GM23248 (cell line): ENCODE measurements around the gene CUX1. TPM values are rescaled to one million over a fixed set of nuclear protein-coding genes. Genes with fewer than 3 reads are reported as not detected.
A peak's percentile ranks its signal among the peaks of the same experiment; 100 is the strongest.

Source experiments
- DNase-seq: peaks from one replicate; pipeline ENCODE4 v3.0.0-alpha.2; 2015
- H2AFZ ChIP-seq: fragments of 200-600 bp; sonication (generic); 2 replicates; pipeline ENCODE4 v1.6.1; 2016; ENCODE audit warnings: antibody characterized with exemption
- H3F3A ChIP-seq: fragments of 200-600 bp; sonication (generic); 2 replicates; pipeline ENCODE4 v1.6.1; 2016; ENCODE audit warnings: mild to moderate bottlenecking, antibody characterized with exemption, mixed run types; ENCODE audit not compliant: insufficient read depth
- H3K27ac ChIP-seq: fragments of 200-600 bp; sonication (generic); 2 replicates; pipeline ENCODE4 v1.5.1; 2016; ENCODE audit warnings: mild to moderate bottlenecking
- H3K27me3 ChIP-seq: fragments of 200-600 bp; sonication (generic); replicated peaks from 2 replicates; pipeline ENCODE4 v1.6.1; 2016; ENCODE audit warnings: mild to moderate bottlenecking; ENCODE audit not compliant: insufficient read depth
- H3K36me3 ChIP-seq: fragments of 200-600 bp; sonication (generic); 2 replicates; pipeline ENCODE4 v1.6.1; 2016; ENCODE audit warnings: low read depth, mild to moderate bottlenecking
- H3K4me1 ChIP-seq: fragments of 200-600 bp; sonication (generic); 2 replicates; pipeline ENCODE4 v1.6.1; 2016; ENCODE audit warnings: mild to moderate bottlenecking; ENCODE audit not compliant: insufficient read depth
- H3K4me2 ChIP-seq: fragments of 200-600 bp; sonication (generic); one replicate; pipeline ENCODE4 v1.6.1; 2016; ENCODE audit warnings: mild to moderate bottlenecking; ENCODE audit not compliant: unreplicated experiment
- H3K4me3 ChIP-seq: fragments of 200-600 bp; sonication (generic); 2 replicates; pipeline ENCODE4 v1.5.1; 2016; ENCODE audit warnings: mild to moderate bottlenecking
- H3K79me2 ChIP-seq: fragments of 200-600 bp; sonication (generic); 2 replicates; pipeline ENCODE4 v1.6.1; 2016; ENCODE audit warnings: mild to moderate bottlenecking; ENCODE audit not compliant: insufficient read depth
- H3K9ac ChIP-seq: fragments of 200-600 bp; sonication (generic); 2 replicates; pipeline ENCODE4 v1.6.1; 2016; ENCODE audit warnings: mild to moderate bottlenecking
- H3K9me2 ChIP-seq: fragments of 200-600 bp; sonication (generic); 2 replicates; pipeline ENCODE4 v1.6.1; 2016; ENCODE audit warnings: mixed run types, mild to moderate bottlenecking, moderate library complexity; ENCODE audit not compliant: insufficient read depth
- H3K9me3 ChIP-seq: fragments of 200-600 bp; sonication (generic); one replicate; pipeline ENCODE4 v1.6.1; 2017; ENCODE audit warnings: low read depth
- H4K20me1 ChIP-seq: fragments of 200-600 bp; sonication (generic); 2 replicates; pipeline ENCODE4 v1.6.0; 2016; ENCODE audit not compliant: insufficient read depth
- EZH2 ChIP-seq: fragments of 200-600 bp; sonication (generic); IDR thresholded peaks from 2 replicates; pipeline ENCODE4 v1.6.1; 2018; ENCODE audit warnings: antibody characterized with exemption, mild to moderate bottlenecking; ENCODE audit not compliant: insufficient read depth, poor library complexity, severe bottlenecking
- EZH2phosphoT487 ChIP-seq: fragments of 200-600 bp; sonication (generic); IDR thresholded peaks from 2 replicates; pipeline ENCODE4 v1.6.1; 2018; ENCODE audit warnings: antibody characterized with exemption, moderate library complexity, mild to moderate bottlenecking, low read depth; ENCODE audit not compliant: insufficient read depth
- WGBS, 2 experiments: methylation state at CpG; one replicate each; pipeline ENCODE4 v1.1.6; 2015 to 2017; ENCODE audit warnings: low lambda C conversion rate in 2 of 2, low coverage in 1 of 2; ENCODE audit errors: missing lambda C conversion rate in 2 of 2; 5-methylcytosine and 5-hydroxymethylcytosine counted together
- in situ Hi-C: fragments of 300-500 bp; cut with MboI; formaldehyde crosslinking; loops from 2 replicates; pipeline ENCODE4 v1.15.0; 2020
- polyA plus RNA-seq: library from polyadenylated mRNA; unstranded; fragments of >200 nt; fragmentation: Nextera tagmentation; extraction: Ambion mirVana; gene quantifications from 2 replicates; pipeline ENCODE4 v1.2.1, GENCODE V29; 2016
- total RNA-seq: library from RNA; depleted of rRNA; stranded (reverse); fragments of >200 nt; shearing (Covaris generic); gene quantifications from 2 replicates; pipeline ENCODE4 v1.2.3, GENCODE V29; 2014

Gene CUX1
- total and polyA plus RNA-seq, 2 experiments from 2014 or later = 30.2 to 34.9 TPM

DNA sequence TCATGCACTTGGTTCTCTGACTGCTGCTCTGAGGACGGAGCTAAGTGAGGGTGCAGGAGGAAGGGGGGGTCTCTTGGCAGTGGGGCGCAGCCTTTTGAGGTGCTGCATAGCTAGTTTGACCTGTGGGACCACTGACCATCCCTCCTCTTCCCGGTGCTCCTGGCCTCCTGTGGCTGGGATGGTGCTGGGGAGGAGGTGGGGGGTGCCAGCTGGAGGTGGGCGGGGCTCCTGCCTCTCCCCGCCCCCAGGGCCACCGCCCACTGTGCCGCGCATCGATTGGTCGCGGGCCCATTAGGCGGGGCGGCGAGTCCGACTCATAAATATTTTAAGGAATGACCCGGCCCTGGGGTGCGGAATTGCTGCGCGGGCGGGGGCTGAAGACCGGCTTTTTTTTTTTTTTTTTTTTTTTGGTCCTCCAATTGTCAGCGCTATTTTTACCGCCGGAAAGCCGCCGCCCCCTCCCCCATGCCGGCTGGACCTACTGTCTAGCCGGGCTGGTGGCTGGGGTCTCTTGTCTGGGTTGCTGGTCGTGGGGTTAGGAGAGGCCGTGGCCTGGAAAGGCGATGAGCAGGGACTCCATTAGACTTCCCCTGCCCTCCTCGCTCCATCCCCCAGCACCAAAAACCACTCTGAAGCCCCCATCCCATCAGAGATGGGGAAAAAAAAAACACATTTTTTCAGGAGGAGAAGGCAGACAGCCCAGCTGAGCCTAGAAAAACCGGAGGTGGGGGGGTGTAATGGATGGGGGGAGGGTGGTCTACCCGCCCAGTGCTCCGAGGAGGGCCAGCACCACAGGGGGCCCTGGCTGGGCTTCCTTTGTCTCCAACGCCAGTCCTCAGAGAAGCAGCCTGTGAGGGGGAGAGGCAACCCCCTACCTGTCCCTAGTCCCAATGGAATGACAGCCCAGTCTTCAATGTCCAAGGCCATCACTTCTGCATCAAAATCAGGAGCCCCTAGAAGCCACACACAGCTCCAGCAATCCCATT is 475.7 kb downstream of the CUX1 start:
- no peak overlapping the region for H3K9ac ChIP-seq
- no peak overlapping the region for H3K27ac ChIP-seq
- no peaks in the 10 kb centered on the region for H3K79me2 ChIP-seq
- H3K36me3 ChIP-seq = no peaks in the 10 kb centered on the region
- H3K4me3 ChIP-seq = no peak overlapping the region
- 14 to 18% methylated on average over 26 to 32 of the region's 36 CpGs for WGBS, 2 experiments
- no peaks in the 10 kb centered on the region for H3K4me1 ChIP-seq
- no peaks in the 10 kb centered on the region for H3K9me3 ChIP-seq
- TF ChIP-seq EZH2 (no peak), EZH2phosphoT487 (no peak)
- in situ Hi-C loops = no loop called here
- 0 out of 2 replicates have a peak, but pooled peaks cover 9% of the 10 kb centered on the region for H3K27me3 ChIP-seq
- H2AFZ ChIP-seq = no peak overlapping the region
- no peaks in the 10 kb centered on the region for H3F3A ChIP-seq
- H4K20me1 ChIP-seq = no peaks in the 10 kb centered on the region
- DNase-seq = peak; percentile 19
- no peaks in the 10 kb centered on the region for H3K9me2 ChIP-seq
- no peak overlapping the region for H3K4me2 ChIP-seq

DNA sequence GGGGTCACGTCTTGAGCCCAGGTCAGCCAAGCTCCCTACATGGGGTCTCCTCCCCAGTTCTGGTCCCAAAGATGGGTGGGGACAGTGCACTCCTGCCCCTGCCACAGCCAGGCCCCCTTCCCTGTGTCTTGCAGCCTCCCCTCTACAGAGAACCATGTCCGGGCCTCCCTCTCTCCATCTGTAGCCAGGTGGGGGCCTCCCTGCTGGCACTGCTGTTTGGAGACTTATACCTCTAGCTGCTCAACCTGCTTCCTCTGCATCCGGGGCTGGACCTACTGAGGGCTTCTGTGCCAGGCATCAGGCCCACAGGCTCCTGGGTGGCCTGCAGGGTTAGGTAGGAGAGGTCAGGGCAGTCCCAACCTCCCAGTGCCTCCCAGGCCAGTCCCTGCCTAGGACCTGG is 477.2 kb downstream of the CUX1 start:
- 77 to 82% methylated on average over 3 of the region's 3 CpGs for WGBS, 2 experiments
- no peak for DNase-seq
- Histone ChIP-seq H3K4me3 (no peak overlapping the region), H2AFZ (no peak overlapping the region), H3K9me2 (no peaks in the 10 kb centered on the region), H4K20me1 (no peaks in the 10 kb centered on the region), H3K4me1 (no peaks in the 10 kb centered on the region), H3F3A (no peaks in the 10 kb centered on the region), H3K79me2 (no peaks in the 10 kb centered on the region), H3K36me3 (no peaks in the 10 kb centered on the region), H3K9me3 (no peaks in the 10 kb centered on the region), H3K27me3 (0 out of 2 replicates have a peak, but pooled peaks cover 9% of the 10 kb centered on the region), H3K27ac (no peak overlapping the region), H3K4me2 (no peak overlapping the region), H3K9ac (no peak overlapping the region)
- in situ Hi-C loops = no loop called here
- TF ChIP-seq EZH2phosphoT487 (no peak), EZH2 (no peak)

DNA sequence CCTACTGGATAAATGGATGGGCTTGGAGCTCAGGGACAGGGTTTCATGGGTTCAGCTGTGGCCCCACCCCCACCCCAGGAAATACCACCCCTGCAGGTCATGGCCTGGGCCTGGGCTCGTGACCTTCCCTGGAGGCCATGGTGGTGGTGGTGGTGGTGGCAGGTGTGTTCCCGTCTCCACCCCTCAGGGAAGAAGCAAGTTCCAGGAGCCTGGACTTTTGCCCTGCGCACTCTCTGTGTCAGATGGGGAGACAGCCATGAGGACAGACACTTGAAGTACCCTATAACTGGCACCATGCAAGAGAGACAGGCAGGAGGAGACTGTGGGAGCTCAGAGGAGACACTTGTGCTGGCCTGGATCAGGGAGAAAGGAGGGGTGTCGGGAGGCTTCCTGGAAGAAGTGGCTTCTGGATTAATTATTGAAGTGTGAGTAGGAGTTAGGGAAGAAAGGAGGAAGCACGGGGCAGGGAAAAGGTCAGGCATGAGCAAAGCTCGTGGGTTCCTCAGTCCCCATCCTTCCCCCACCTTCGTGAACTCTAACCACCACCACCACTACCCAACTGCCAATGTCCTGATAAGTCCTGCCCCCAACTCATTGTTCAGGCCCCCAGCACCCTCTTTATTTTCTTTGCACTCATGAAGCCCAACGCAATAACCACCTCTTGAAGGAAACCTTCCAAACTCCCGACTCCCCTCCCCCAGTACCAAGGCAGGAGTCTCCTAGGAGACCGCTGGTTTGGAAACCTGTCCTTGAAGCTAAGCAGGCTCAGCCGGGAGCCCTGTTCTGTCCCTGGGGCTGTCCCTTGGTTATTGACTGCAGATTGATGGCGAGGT is 478.1 kb downstream of the CUX1 start:
- 76 to 81% methylated on average over 9 to 12 of the region's 12 CpGs for WGBS, 2 experiments
- no peak overlapping the region for H3K4me2 ChIP-seq
- no peak overlapping the region for H3K9ac ChIP-seq
- no peaks in the 10 kb centered on the region for H3K9me3 ChIP-seq
- no peaks in the 10 kb centered on the region for H3K36me3 ChIP-seq
- no peaks in the 10 kb centered on the region for H3K9me2 ChIP-seq
- no peak overlapping the region for H3K27ac ChIP-seq
- in situ Hi-C loops = no loop called here
- no peaks in the 10 kb centered on the region for H4K20me1 ChIP-seq
- H3F3A ChIP-seq = no peaks in the 10 kb centered on the region
- no peak for TF ChIP-seq EZH2
- no peak for TF ChIP-seq EZH2phosphoT487
- H3K4me3 ChIP-seq = no peak overlapping the region
- DNase-seq = no peak
- no peaks in the 10 kb centered on the region for H3K4me1 ChIP-seq
- 0 out of 2 replicates have a peak, but pooled peaks cover 9% of the 10 kb centered on the region for H3K27me3 ChIP-seq
- no peak overlapping the region for H2AFZ ChIP-seq
- H3K79me2 ChIP-seq = no peaks in the 10 kb centered on the region

DNA sequence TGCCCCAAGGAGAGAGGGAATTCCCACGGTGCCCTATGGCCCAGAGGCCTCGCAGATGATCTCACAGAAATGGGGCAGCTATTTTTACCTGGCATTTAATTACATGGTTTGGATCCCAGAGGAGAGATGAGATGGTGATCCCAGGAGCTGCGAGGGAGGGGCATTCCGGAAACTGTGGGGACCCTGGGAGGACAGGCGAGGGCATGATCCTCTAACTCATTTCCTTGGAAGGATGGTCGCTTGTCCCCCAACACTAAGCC is 478.7 kb downstream of the CUX1 start:
- no peak overlapping the region for H3K27ac ChIP-seq
- TF ChIP-seq EZH2phosphoT487 = no peak
- no peak for TF ChIP-seq EZH2
- H3K36me3 ChIP-seq = no peaks in the 10 kb centered on the region
- DNase-seq = no peak
- in situ Hi-C loops = no loop called here
- H3F3A ChIP-seq = no peaks in the 10 kb centered on the region
- H3K9me3 ChIP-seq = no peaks in the 10 kb centered on the region
- no peaks in the 10 kb centered on the region for H3K4me1 ChIP-seq
- H3K27me3 ChIP-seq = 0 out of 2 replicates have a peak, but pooled peaks cover 9% of the 10 kb centered on the region
- no peak overlapping the region for H3K4me3 ChIP-seq
- H3K9me2 ChIP-seq = no peaks in the 10 kb centered on the region
- WGBS, 2 experiments = 78 to 84% methylated on average over 6 of the region's 6 CpGs
- no peak overlapping the region for H3K9ac ChIP-seq
- H2AFZ ChIP-seq = no peak overlapping the region
- no peaks in the 10 kb centered on the region for H3K79me2 ChIP-seq
- no peak overlapping the region for H3K4me2 ChIP-seq
- H4K20me1 ChIP-seq = no peaks in the 10 kb centered on the region
